ENCODE data around the gene KANK2.
"Not testable (repeated sequence)": the region's sequence is repeated elsewhere in the genome, so short reads cannot be mapped to it uniquely, and the experiment has no call there.

The KANK2 gene

DNA sequence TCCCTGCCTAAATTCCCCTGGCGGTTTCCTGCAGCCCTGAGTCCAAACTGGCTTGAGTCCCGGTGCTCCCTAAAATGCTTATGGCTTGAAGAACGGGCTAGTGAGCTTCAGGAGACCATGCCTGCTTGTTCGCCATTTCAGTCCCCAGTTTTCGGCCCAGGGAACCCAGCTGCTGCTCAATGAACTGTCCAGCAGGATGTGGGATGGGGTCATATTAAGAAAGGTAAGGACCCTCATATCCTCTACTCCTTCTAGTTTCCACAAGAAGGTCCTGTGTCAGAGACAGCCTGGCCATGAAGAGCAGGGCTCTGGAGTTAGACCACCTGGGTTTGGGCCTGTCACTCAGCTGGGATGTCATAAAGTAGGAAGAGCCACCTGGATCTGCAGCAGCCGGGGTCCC is 24.8 kb downstream of the KANK2 start:
- DNase-seq (ENCODE audit: low read depth): no peak

- no peak for DNase-seq (ENCODE audit: low read depth)
Observed at GRCh38 chr19:11171144-11171543, 26.2 kb downstream of the KANK2 start.

- no peak for DNase-seq (ENCODE audit: low read depth)
Observed at GRCh38 chr19:11169896-11170678, 27.3 kb downstream of the KANK2 start.

DNA sequence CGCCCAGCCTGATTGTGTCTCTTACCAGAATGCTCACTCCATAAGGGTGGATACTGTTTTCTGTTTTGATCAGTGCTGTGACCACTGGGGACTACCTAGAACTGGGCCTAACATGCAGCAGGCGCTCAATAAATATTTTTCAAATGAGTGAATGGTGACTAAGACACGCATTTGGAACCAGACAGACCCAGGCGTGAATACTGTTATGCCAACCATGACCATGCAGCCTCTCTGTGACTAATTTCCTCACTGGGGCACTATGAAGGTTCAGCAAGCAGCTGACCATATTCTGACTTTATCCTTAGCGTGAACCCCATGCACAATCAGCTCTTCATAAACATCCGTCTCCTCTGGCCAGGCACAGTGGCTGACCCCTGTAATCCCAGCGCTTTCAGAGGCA is 28.8 kb downstream of the KANK2 start:
- no peak for DNase-seq (ENCODE audit: low read depth)

DNA sequence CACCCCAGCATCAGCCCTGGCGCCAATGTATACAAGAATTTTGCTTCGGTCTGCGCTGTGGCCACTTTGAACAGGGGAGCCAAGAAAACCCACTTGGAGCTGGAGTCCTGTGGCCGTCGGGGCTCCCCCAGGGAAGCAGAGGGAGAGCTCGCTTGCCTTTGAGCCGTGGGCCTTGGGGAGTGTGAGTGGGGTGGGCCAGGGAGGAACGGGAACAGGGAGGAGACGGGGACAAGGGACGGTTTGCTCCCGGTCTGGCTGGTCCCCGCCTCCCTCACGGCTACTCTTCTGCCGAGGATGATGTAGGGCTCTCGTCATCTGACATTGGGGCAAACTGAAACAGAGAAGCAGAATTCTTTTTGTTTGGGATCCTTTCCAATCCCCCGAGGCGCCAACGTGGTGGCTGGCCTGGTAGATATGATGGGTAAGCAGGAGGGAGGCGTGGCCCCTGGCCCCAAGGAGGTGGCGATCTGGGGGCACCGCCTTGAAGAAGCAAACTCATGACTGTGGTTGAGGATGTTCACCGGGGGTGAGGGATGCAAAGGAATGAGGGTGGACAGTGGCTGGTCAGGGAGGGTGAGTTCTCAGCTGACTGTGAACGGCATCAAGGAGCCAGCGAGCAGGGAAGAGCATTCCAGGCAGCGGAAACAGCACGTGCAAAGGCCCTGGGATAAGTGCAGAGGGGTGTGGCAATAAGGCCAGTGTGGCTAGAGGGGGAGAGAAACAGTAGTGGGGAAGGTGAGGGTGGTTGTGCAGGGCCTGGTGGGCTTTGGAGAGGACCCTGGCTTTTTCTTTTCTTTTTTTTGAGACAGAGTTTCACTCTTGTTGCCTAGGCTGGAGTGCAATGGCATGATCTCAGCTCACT is 30.8 kb downstream of the KANK2 start:
- DNase-seq (ENCODE audit: low read depth): no peak

DNA sequence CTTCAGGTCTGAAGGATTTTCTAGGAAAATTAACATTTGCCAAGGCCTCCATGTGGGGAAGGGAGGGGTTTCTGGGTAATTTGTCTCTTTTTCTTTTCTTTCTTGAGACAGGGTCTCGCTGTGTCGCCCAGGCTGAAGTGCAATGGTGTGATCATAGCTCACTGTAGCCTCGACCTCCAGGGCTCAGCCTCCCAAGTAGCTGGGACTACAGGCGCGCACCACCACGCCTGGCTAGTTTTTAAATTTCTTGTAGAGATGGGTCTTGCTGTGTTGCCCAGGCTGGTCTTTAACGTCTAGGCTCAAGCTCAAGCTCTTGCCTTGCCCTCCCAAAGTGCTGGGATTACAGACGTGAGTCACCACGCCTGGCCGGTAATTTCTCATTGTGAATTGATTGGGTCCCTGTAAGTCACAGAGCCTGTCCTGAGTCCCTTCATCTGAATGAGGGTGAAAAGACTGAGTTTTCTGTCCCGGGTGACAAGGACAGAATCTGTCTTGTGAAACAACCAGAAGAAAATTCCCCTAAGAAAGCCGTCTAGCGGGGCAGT is 31.8 kb downstream of the KANK2 start:
- no peak for DNase-seq (ENCODE audit: low read depth)

DNA sequence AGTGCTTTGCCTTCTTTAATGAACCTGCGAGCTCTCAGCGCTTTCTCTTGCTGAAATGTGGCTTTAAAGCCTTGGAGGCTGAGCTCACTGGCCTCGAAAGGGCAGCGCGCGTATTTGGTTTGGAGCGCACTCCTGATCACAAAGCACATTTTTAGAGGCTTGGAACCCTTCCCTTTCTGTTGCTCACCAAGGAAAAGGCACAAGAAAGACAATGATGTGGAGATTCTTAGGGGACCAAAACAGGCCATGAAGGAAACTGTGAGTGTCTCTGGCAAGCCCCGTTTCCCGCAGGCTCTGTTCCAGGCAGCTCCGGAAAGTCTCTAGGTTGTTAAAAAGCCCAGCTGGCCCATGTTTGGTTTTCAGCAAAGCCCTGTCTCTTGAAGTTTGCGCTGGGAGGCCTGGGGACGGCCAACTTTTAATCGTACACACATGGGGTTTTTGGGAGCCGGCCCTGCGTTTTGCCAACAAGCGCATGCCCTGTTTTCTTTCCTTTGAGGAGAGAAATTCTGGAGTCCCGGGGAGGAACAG is 32.4 kb downstream of the KANK2 start:
- no peak for DNase-seq (ENCODE audit: low read depth)

- no peak for DNase-seq (ENCODE audit: low read depth)
Observed at GRCh38 chr19:11164296-11164695, 33.0 kb downstream of the KANK2 start.

GRCh38 chr19:11160440-11160768 is 36.9 kb downstream of the KANK2 start:
- not testable (repeated sequence) for DNase-seq (ENCODE audit: low read depth)

DNA sequence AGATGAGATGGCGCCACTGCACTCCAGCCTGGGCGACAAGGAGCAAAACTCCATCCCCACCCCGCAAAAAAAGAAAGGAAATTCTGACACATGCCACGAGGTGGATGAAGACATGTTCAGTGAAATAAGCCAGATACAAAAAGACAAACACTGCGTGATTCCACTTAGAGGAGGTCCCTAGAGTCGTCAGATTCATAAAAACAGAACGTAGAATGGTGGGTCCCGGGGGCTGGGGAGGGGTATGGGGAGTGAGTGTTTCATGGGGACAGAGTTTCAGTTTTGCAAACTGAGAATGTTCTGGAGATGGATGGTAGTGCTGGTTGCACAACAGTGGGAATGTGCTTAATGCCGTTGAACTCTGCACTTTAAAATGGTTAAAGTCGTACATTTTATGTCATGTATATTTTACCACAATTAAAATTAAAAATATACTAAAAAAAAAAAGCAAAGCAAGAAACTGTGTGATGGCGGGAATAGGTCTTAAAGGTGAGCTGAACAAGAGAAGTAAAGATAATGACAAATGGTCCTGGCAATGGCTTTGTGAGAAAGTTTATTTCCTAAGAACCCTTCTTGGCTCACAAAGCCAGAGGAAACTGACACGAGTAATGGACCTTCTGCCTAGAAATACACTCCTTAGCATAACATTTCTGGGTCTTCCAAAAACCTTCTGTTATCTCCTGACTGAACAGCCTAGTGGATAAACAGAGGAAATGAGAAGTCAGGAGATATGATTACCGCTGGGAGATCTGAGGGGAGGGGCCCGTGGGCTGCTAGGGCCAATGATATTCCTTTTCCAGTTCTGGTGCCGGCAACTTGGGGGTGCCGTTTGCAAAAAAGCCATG is 37.5 kb downstream of the KANK2 start:
- DNase-seq (ENCODE audit: low read depth): no peak

DNA sequence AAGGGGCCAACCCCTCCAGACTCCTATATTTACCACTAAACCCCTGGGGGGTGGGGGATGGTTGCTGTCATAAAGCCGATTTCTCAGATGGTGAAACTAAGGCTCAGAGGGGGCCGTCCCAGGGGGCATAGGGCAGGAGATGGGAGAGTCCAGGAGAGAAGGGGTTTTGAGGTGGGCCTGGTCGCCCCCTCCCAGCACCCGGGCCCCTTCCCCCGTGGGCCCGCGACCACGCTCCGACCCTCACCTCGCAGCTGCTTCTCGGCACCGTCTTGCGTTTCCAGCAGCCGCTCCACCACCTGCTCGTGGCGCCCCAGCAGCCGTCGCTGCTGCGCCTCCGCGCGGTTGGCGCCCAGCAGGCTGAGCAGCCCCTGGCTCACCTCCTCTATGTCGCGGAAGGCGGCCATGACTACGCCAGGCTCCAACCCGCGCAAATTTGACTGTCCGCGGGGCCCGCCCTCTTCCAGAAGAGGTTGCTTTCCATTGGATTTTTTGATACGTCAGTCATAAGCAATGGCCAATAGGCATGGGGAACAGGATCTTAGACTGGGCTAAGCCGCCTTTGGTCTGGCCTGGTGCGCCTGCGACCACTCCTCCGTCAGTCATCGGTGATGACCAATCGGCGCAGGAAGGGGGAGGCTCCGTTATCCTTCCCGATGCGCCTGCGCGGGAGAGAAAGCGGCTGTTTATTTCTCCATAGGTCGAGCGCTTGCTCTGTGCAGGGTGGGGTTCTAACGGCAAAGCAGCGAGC is 41.8 kb downstream of the KANK2 start, which contains the start of gene SPC24:
Gene SPC24 (minus strand): TSS at position 410 of the 748 bp plus-strand sequence. CDS start 6 bp downstream, at position 404.
- DNase-seq (ENCODE audit: low read depth): peak; percentile 65

DNA sequence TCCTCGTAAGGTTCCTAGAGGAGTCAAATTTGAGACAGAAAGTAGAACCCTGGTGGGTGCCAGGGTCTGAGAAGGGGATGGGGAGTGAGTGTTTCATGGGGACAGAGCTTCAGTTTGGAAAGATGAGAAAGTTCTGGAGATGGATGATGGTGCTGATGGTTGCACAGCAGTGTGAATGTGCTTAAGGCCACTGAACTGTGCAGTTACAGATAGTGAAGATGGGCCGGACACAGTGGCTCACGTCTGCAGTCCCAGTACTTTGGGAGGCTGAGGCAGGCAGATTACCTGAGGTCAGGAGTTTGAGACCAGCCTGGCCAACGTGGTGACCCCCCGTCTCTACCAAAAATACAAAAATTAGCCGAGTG is 42.7 kb downstream of the KANK2 start:
- DNase-seq (ENCODE audit: low read depth): no peak

- DNase-seq (ENCODE audit: low read depth): no peak
Observed at GRCh38 chr19:11152318-11153062, 44.9 kb downstream of the KANK2 start.

GRCh38 chr19:11151181-11151580 is 46.2 kb downstream of the KANK2 start:
- no peak for DNase-seq (ENCODE audit: low read depth)

DNA sequence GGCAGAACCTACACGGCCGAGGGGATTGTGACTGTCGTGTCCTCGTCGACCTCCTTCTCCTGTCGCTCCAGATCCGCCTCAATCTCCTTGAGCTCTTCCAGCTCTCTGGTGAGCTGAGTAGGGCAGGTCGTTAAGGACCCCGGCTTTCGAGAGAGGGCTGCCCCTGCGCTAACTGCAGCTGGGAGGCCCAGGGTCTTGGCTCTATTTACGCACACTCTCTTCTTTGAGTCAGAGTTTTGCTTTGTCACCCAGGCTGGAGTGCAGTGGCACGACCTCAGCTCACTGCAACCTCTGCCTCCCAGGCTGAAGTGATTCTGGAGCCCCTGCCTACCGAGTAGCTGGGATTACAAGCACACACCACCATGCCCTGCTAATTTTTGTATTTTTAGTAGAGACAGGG is 49.3 kb downstream of the KANK2 start:
- no peak for DNase-seq (ENCODE audit: low read depth)

- DNase-seq (ENCODE audit: low read depth): no peak
Observed at GRCh38 chr19:11145536-11145924, 51.8 kb downstream of the KANK2 start.

DNA sequence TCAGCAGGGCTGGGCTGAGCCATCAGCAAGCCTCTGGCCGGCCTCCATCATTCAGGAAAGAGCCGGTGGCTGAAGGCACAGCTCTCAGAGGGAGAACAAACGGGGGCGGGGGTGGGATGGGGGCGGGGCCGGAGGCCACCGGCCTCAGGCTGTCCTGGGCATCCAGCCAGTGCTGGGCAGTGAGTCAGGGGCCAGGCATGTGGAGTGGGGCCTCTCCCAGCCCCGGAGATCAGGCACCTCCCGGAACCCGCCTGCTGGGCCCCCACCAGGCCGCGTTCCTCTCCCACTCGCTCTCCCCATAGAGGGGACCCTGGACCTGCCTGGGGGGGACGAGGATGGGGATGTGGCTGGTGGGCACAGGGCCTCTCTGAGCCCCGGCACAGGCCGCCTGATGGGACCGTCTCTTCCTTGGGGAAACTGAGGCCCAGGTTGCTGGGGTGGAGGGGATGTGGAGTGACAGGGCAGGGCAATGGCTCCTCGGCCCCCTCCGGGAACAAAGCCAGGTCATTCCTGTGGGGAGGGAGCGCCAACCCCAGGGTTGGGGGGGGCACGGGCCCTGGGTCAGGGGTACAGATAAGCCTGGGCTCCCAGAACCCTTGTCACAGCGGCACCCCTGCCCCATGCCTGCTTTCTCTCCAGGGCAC is 54.7 kb downstream of the KANK2 start:
- no peak for DNase-seq (ENCODE audit: low read depth)

- DNase-seq (ENCODE audit: low read depth): no peak
Observed at GRCh38 chr19:11141937-11142527, 55.3 kb downstream of the KANK2 start.

DNA sequence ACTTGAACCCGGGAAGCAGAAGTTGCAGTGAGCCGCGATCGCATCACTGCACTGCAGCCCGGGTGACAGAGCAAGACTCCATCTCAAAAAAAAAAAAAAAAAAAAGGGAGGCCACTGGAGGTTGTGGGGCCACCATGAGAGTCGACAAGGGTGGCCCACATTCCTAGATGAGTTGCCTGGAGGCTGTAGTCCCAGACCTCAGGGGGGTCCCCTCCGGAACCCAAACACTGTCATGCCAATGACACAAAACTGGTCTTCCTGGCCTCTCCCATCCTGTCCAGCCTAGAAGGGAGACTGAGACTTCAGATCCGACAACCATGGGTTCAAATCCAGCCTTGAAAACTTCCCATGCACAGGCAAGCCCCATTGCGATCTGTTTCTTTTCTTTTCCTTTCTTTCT is 56.4 kb downstream of the KANK2 start:
- no peak for DNase-seq (ENCODE audit: low read depth)
